Right atrium auricular region (tissue), 2 donors: ENCODE data around the gene SIRT2. TPM values are rescaled to one million over a fixed set of nuclear protein-coding genes. Genes with fewer than 3 reads are reported as not detected.

Source experiments
- DNase-seq: peaks from one replicate; pipeline ENCODE4 v3.0.0-alpha.2; 2019; ENCODE audit warnings: low spot score
- H3K27ac ChIP-seq, 2 donors: fragments of 200-600 bp; sonication (generic); 1 replicate in 1 of 2; 2 replicates in 1 of 2; pipeline ENCODE4 v1.5.1; 2016 to 2019
- H3K27me3 ChIP-seq, 2 donors: fragments of 200-600 bp; sonication (generic); one replicate each; pipeline versions ENCODE4 v1.5.1 to v1.6.0; 2017 to 2019
- H3K36me3 ChIP-seq: fragments of 200-600 bp; sonication (generic); one replicate; pipeline ENCODE4 v1.5.1; 2016
- H3K4me1 ChIP-seq, 2 donors: fragments of 200-600 bp; sonication (generic); one replicate each; pipeline versions ENCODE4 v1.5.1 to v1.6.0; 2017 to 2019
- H3K4me3 ChIP-seq, 2 donors: fragments of 200-600 bp; sonication (generic); 1 replicate in 1 of 2; 2 replicates in 1 of 2; pipeline ENCODE4 v1.5.1; 2017 to 2019; ENCODE audit warnings: mild to moderate bottlenecking in 1 of 2, moderate library complexity in 1 of 2
- H3K9me3 ChIP-seq, 2 donors: fragments of 200-600 bp; sonication (generic); one replicate each; pipeline ENCODE4 v1.5.1; 2019
- total RNA-seq, 2 donors: library from RNA; depleted of rRNA; stranded (reverse); fragments of >200 nt; gene quantifications; one replicate each; pipeline ENCODE4 v1.1.0, GENCODE V29; 2016
- TF ChIP-seq, protein P1 (sequence below), 2 donors: fragments of 200-600 bp; sonication (generic); IDR thresholded peaks; one replicate each; pipeline ENCODE4 v1.5.1; 2019; ENCODE audit warnings: antibody characterized with exemption in 2 of 2

The SIRT2 gene
- total RNA-seq, 2 donors from 2014 or later, result 91.5 to 170 TPM

DNA sequence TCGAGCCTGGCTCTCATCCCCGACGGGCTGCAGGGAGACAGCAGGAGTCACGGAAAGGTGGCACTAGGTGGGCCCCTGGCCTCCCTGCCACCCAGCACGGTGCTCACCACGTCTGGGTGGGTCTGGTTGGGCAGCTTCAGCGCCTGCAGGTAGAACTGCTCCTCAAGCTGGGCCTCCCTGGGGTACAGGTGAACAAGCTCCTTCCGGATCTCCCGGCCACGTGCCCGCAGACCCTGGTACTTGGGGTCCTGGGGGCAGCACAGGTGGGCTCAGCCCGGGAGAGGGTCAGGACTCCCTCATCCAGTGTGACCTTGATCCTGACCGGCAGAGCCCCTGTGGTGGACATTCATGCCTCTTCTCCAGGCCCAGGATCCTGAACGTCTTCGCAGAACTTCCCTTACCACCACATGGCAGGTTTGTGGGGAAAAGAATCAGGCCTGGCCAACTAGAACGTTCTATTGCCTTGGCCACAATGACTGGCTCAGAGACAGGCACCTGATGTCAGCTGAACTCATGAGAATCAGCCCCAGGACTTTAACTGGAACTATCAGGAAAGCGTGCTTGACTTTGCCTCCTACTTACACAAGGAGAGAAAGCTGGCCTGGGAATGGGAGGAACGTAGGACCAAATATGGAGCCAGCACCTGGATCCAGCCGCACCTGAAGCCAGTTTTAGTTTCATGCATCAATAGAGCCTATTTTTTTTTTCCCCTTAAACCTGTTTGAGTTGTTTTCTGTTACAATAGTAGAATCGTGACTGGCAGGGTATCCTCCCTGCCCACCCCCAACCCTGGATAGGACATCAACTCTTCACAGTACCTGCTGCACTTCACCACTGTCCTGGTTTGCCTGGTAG is 22.2 kb upstream of the SIRT2 start:
- peaks cover 9% of the 10 kb centered on the region for H3K36me3 ChIP-seq

DNA sequence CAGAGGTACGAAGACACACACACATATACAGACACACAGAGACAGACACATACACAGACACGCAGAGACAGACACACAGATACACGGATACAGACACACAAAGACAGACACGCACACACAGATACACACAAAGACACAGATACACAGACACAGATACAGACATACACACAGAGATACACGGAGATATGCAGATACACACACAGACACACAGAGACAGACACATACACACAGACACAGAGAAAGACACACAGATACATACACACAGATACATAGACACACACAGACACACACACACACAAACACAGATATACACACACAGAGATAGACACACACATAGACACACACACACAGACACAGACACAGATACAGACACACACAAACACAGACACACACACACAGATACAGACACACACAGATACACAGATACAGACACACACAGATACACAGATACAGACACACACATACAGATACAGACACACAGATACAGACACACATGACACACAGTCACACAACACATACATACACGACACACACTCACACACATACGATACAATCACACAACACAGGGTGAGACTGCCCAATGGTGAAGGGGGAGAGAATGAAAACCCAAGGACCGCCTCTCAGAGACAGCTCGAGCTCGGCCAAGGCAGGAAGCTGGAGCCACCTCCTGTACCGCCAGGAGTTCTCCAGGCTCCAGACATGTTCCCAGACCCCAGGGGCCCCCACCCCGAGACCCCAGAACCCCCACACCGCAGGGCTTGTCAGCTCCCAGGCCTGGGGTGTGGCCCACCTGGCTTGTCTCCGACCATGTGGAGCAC is 21.4 kb upstream of the SIRT2 start:
- TF ChIP-seq, protein P1, sequence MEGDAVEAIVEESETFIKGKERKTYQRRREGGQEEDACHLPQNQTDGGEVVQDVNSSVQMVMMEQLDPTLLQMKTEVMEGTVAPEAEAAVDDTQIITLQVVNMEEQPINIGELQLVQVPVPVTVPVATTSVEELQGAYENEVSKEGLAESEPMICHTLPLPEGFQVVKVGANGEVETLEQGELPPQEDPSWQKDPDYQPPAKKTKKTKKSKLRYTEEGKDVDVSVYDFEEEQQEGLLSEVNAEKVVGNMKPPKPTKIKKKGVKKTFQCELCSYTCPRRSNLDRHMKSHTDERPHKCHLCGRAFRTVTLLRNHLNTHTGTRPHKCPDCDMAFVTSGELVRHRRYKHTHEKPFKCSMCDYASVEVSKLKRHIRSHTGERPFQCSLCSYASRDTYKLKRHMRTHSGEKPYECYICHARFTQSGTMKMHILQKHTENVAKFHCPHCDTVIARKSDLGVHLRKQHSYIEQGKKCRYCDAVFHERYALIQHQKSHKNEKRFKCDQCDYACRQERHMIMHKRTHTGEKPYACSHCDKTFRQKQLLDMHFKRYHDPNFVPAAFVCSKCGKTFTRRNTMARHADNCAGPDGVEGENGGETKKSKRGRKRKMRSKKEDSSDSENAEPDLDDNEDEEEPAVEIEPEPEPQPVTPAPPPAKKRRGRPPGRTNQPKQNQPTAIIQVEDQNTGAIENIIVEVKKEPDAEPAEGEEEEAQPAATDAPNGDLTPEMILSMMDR (IDR thresholded peaks at IDR 0.05), result no peak
- Histone ChIP-seq H3K36me3 (peaks cover 9% of the 10 kb centered on the region), H3K4me1 (no peaks in the 10 kb centered on the region)

More for the DNA sequence above, 22.2 kb upstream of the SIRT2 start:
- TF ChIP-seq, protein P1 (IDR thresholded peaks at IDR 0.05), result no peak
- no peaks in the 10 kb centered on the region for H3K9me3 ChIP-seq
- no peak overlapping the region for H3K27ac ChIP-seq
- H3K4me3 ChIP-seq, result no peak overlapping the region
- no peaks in the 10 kb centered on the region for H3K27me3 ChIP-seq
- no peaks in the 10 kb centered on the region for H3K4me1 ChIP-seq
- DNase-seq, result no peak

DNA sequence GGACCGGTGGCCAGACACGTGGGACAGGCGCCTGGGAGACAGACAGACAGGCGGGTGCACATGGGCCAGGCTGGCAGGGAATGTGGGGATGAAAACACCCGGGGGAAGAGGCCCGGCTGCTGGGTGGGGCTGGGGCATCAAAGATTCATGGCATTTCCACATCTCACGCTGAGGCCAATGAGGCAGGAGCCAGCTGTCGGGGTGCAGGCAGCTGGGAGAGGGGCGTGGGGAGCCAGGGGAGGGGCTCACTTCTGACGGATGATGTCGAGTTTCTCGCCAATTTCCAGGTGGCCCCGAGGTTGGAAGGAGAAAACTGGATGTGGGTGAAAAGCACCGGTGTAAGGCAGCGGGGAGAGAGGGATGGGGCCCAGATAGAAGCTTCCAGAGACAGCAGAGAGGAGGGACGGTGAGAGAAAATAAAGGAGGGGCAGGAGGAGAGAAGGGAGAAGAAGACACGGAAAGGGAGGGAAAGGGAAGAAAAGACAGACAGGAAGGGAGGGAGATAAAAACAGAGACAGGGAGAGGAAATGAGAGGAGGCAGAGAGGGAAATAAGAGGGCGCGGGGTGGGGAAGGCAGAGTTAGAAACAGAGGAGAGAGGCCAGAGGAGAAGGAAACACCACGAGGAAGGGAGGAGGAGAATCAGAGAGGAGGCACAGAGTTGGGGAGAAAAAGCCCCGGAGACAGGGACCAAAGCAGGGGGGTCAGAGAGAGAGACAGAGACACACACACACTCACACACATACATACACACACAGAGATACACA is 20.6 kb upstream of the SIRT2 start:
- peaks cover 9% of the 10 kb centered on the region for H3K36me3 ChIP-seq
- no peaks in the 10 kb centered on the region for H3K9me3 ChIP-seq
- no peaks in the 10 kb centered on the region for H3K27me3 ChIP-seq
- H3K4me1 ChIP-seq, result no peaks in the 10 kb centered on the region
- H3K27ac ChIP-seq, result no peak overlapping the region
- no peak overlapping the region for H3K4me3 ChIP-seq
- DNase-seq, result no peak
- TF ChIP-seq, protein P1 (IDR thresholded peaks at IDR 0.05), result no peak

More for the DNA sequence above, 21.4 kb upstream of the SIRT2 start:
- Histone ChIP-seq H3K4me3 (no peak overlapping the region), H3K9me3 (no peaks in the 10 kb centered on the region), H3K27ac (no peak overlapping the region), H3K27me3 (no peaks in the 10 kb centered on the region)
- DNase-seq, result no peak

DNA sequence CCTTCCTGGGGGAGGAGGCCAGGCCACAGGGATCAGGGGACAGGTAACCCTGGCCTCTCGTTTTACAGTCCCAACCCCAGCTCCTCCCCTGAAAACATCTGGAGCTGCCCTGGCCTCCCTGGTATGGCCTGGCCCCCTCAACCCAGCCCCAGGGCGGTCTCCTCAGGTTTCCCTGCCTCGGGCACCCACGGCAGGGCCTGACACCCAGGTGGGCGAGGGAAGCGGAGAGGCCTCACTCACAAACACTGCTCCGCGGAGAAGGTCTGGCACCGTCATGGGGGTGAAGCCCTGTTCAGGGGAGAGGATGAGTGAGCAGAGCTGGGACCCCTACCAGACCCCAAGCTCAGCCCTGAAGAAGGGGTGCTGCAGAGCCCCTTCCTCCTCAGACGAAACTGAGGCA is 19.1 kb upstream of the SIRT2 start:
- H3K27ac ChIP-seq, result no peak overlapping the region
- no peak overlapping the region for H3K4me3 ChIP-seq
- no peaks in the 10 kb centered on the region for H3K36me3 ChIP-seq
- no peaks in the 10 kb centered on the region for H3K27me3 ChIP-seq
- no peaks in the 10 kb centered on the region for H3K4me1 ChIP-seq
- TF ChIP-seq, protein P1 (IDR thresholded peaks at IDR 0.05), result no peak
- H3K9me3 ChIP-seq, result no peaks in the 10 kb centered on the region
- no peak for DNase-seq

DNA sequence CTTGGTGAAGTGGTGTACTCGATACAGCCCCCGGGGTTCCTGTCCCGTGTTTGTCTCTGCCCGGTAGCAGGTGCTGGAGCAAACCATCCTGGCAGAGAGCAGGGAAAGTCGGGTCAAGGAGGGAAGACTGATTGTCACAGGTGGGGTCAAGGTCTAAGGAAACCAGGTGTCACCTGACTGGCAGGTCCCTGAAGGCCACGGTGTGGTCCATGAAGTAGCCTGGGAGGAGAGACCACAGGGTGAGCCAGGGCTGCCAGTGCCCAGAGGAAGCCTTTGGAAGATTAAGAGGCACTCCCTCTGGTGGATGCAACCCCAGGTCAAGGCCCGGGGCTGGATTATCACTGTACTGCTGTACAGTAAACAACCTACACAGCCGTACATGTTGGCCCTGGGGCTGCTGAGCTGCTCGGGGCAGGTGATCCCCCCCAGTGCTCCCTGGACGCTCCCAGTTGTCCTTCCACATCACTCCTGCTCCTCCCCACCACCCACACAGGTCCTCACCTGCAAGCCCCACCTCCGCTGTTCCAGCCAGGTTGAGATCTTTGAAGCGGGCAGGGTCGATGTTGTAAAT is 18.6 kb upstream of the SIRT2 start:
- Histone ChIP-seq H3K9me3 (no peaks in the 10 kb centered on the region), H3K4me1 (no peaks in the 10 kb centered on the region), H3K4me3 (no peak overlapping the region), H3K27me3 (no peaks in the 10 kb centered on the region), H3K27ac (no peak overlapping the region), H3K36me3 (no peaks in the 10 kb centered on the region)
- TF ChIP-seq, protein P1 (IDR thresholded peaks at IDR 0.05), result peak in 1 of 2 donors; percentile 34
- DNase-seq, result no peak
